Measurements from ENCODE around the gene ELOF1.
"Not testable (repeated sequence)": the region's sequence is repeated elsewhere in the genome, so short reads cannot be mapped to it uniquely, and the experiment has no call there.

ELOF1 gene

GRCh38 chr19:11576227-11576626, 17.2 kb upstream of the ELOF1 start:
- no peak overlapping the region for H3K9ac ChIP-seq (ENCODE audit: insufficient read length)
- no peak overlapping the region for H3K27ac ChIP-seq
- H3K36me3 ChIP-seq (ENCODE audit: insufficient read depth, low read length), result no peaks in the 10 kb centered on the region
- DNase-seq (ENCODE audit: low read depth, low spot score), result no peak
- TF ChIP-seq POLR2AphosphoS5 (IDR thresholded peaks at IDR 0.05; ENCODE audit: borderline replicate concordance, low read depth, low read length), result no peak
- TF ChIP-seq FOXP2 (optimal IDR thresholded peaks at IDR 0.05; ENCODE audit: control extremely low read depth, extremely low read length, insufficient read depth), result no peak
- no peak for TF ChIP-seq EZH2 (IDR thresholded peaks at IDR 0.05)
- H3K4me3 ChIP-seq, result no peak overlapping the region
- H3K9me3 ChIP-seq (ENCODE audit: low read depth, low read length), result no peaks in the 10 kb centered on the region

DNA sequence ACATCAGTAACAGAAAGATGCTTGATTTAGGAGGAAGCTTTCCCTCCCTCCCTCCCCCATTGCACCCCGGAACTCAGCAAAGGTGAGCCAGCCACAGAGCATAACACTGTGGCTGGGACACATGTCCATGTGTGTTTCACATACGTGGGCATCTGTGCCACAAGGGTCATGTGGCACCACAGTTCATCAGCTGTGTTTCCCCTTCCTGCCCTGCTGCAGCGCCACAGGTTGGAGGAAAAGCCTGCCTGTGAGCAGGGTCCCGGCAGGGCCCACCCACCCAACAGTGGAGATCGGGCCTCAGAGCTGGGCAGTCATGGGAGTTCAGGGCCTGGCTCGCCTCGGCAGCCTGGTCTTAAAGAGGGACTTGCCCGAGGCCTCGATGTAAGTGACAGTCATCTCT, 15.7 kb upstream of the ELOF1 start:
- no peak for TF ChIP-seq EZH2 (IDR thresholded peaks at IDR 0.05)
- TF ChIP-seq POLR2AphosphoS5 (IDR thresholded peaks at IDR 0.05; ENCODE audit: borderline replicate concordance, low read depth, low read length), result no peak
- no peak for TF ChIP-seq FOXP2 (optimal IDR thresholded peaks at IDR 0.05; ENCODE audit: control extremely low read depth, extremely low read length, insufficient read depth)
- Histone ChIP-seq H3K36me3 (ENCODE audit: insufficient read depth, low read length) (no peaks in the 10 kb centered on the region), H3K9me3 (ENCODE audit: low read depth, low read length) (no peaks in the 10 kb centered on the region), H3K9ac (ENCODE audit: insufficient read length) (no peak overlapping the region), H3K27ac (no peak overlapping the region), H3K4me3 (no peak overlapping the region)
- DNase-seq (ENCODE audit: low read depth, low spot score), result no peak

- DNase-seq (ENCODE audit: low read depth, low spot score); H3K36me3 ChIP-seq (ENCODE audit: insufficient read depth, low read length); H3K9me3 ChIP-seq (ENCODE audit: low read depth, low read length); H3K27ac ChIP-seq; H3K4me3 ChIP-seq; H3K9ac ChIP-seq (ENCODE audit: insufficient read length): not testable (repeated sequence)
These were observed 14.7 kb upstream of the ELOF1 start for GRCh38 chr19:11573763-11574162.

DNA sequence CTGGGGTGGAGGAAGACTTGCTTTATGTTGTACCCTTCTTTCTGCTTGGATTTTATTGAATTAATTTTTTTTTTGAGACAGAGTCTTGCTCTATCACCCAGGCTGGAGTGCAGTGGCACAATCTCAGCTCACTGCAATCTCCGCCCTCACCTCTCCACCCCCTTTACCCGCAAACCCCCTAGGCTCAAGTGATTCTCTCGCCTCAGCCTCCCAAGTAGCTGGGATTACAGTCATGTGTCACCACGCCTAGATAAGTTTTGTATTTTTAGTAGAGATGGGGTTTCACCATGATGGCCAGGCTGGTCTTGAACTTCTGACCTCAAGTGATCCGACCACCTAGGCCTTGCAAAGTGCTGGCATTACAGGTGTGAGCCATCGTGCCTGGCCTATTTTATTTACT, 14.3 kb upstream of the ELOF1 start:
- not testable (repeated sequence) for H3K4me3 ChIP-seq; H3K36me3 ChIP-seq (ENCODE audit: insufficient read depth, low read length); H3K9me3 ChIP-seq (ENCODE audit: low read depth, low read length); DNase-seq (ENCODE audit: low read depth, low spot score); H3K27ac ChIP-seq; H3K9ac ChIP-seq (ENCODE audit: insufficient read length)

DNA sequence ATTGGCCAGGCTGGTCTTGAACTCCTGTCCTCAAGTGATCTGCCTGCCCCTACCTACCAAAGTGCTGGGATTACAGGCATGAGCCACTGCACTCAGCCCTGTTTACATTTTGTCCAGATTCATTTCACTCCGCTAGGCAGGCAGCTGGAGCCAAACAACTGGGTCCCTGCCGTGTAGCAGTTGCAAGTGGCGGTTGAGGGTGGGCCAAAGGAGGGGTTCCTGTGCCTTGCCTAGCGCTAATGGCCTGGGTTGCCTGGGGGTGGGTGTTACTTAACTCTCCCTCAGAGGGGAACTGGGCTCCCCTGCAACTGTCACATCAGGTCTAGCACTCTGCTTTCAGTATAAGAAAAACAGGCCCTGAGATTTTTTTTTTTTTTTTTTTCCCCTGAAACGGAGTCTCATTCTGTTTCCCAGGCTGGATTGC, 11.0 kb upstream of the ELOF1 start:
- Histone ChIP-seq H3K4me3 (no peak overlapping the region), H3K36me3 (ENCODE audit: insufficient read depth, low read length) (no peaks in the 10 kb centered on the region), H3K9ac (ENCODE audit: insufficient read length) (no peak overlapping the region), H3K27ac (no peak overlapping the region), H3K9me3 (ENCODE audit: low read depth, low read length) (no peaks in the 10 kb centered on the region)
- DNase-seq (ENCODE audit: low read depth, low spot score), result no peak
- TF ChIP-seq FOXP2 (optimal IDR thresholded peaks at IDR 0.05; ENCODE audit: control extremely low read depth, extremely low read length, insufficient read depth), result no peak
- no peak for TF ChIP-seq EZH2 (IDR thresholded peaks at IDR 0.05)
- TF ChIP-seq POLR2AphosphoS5 (IDR thresholded peaks at IDR 0.05; ENCODE audit: borderline replicate concordance, low read depth, low read length), result no peak

- no peak for DNase-seq (ENCODE audit: low read depth, low spot score)
- no peaks in the 10 kb centered on the region for H3K9me3 ChIP-seq (ENCODE audit: low read depth, low read length)
- TF ChIP-seq POLR2AphosphoS5 (IDR thresholded peaks at IDR 0.05; ENCODE audit: borderline replicate concordance, low read depth, low read length), result no peak
- no peak for TF ChIP-seq EZH2 (IDR thresholded peaks at IDR 0.05)
- no peak for TF ChIP-seq FOXP2 (optimal IDR thresholded peaks at IDR 0.05; ENCODE audit: control extremely low read depth, extremely low read length, insufficient read depth)
- no peak overlapping the region for H3K4me3 ChIP-seq
- no peaks in the 10 kb centered on the region for H3K36me3 ChIP-seq (ENCODE audit: insufficient read depth, low read length)
- no peak overlapping the region for H3K27ac ChIP-seq
- no peak overlapping the region for H3K9ac ChIP-seq (ENCODE audit: insufficient read length)
These were observed 7.1 kb upstream of the ELOF1 start for GRCh38 chr19:11566164-11566563.

DNA sequence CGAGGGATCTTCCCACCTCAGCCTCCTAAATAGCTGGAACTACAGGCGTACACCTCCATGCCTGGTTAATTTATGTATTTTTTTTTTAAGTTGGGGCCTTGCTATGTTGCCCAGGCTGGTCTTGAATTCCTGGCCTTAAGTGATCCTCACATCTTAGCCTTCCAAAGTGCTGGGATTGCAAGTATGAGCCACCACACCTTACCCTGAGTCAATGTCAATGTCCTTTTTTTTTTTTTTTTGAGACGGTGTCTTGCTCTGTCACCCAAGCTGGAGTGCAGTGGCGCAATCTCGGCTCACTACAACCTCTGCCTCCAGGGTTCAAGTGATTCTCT, 6.6 kb upstream of the ELOF1 start:
- not testable (repeated sequence) for DNase-seq (ENCODE audit: low read depth, low spot score); H3K9me3 ChIP-seq (ENCODE audit: low read depth, low read length); H3K27ac ChIP-seq; H3K9ac ChIP-seq (ENCODE audit: insufficient read length); H3K4me3 ChIP-seq; H3K36me3 ChIP-seq (ENCODE audit: insufficient read depth, low read length)

- not testable (repeated sequence) for H3K27ac ChIP-seq; H3K9me3 ChIP-seq (ENCODE audit: low read depth, low read length); H3K4me3 ChIP-seq; H3K36me3 ChIP-seq (ENCODE audit: insufficient read depth, low read length); H3K9ac ChIP-seq (ENCODE audit: insufficient read length); DNase-seq (ENCODE audit: low read depth, low spot score)
These were observed 5.2 kb upstream of the ELOF1 start for GRCh38 chr19:11564082-11564807.

DNA sequence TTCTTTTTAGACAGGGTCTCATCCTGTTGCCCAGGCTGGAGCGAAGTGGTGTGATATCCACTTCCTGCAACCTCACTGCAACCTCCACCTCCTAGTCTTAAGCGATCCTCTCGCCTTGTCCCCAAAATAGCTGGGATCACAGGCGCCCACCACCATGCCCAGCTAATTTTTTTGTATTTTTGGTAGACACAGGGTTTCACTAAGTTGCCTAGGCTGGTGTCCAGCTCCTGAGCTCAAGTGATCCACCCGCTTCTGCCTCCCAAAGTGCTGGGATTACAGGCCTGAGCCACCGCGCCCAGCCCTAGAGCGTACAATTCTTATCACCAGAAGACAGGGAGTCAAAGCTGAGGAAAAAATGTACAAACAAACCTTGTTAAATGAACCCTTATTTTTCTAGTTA, 4.5 kb upstream of the ELOF1 start:
- no peaks in the 10 kb centered on the region for H3K36me3 ChIP-seq (ENCODE audit: insufficient read depth, low read length)
- H3K9me3 ChIP-seq (ENCODE audit: low read depth, low read length), result no peaks in the 10 kb centered on the region
- no peak overlapping the region for H3K9ac ChIP-seq (ENCODE audit: insufficient read length)
- DNase-seq (ENCODE audit: low read depth, low spot score), result no peak
- no peak overlapping the region for H3K4me3 ChIP-seq
- TF ChIP-seq POLR2AphosphoS5 (IDR thresholded peaks at IDR 0.05; ENCODE audit: borderline replicate concordance, low read depth, low read length), result no peak
- TF ChIP-seq EZH2 (IDR thresholded peaks at IDR 0.05), result no peak
- no peak for TF ChIP-seq FOXP2 (optimal IDR thresholded peaks at IDR 0.05; ENCODE audit: control extremely low read depth, extremely low read length, insufficient read depth)
- no peak overlapping the region for H3K27ac ChIP-seq
